ENCODE results near the gene FARP1.

GRCh38 chr13:98397861-98398260 is 255.0 kb downstream of the FARP1 start:
- TF ChIP-seq POLR2AphosphoS5 (IDR thresholded peaks at IDR 0.05) (no peak), CTCF (IDR thresholded peaks at IDR 0.05) (no peak)

All from gastroesophageal sphincter (tissue), 3 donors.